LNCaP clone FGC (cell line): ENCODE results near the gene HOXC10.

Experiments
- DNase-seq: peaks from one replicate; pipeline ENCODE4 v3.0.0-alpha.2; 2011; ENCODE audit warnings: low read depth
- H3K4me3 ChIP-seq: 2 replicates; pipeline ENCODE4 v1.5.1; 2011; ENCODE audit warnings: mild to moderate bottlenecking, low read depth, low read length, control low read depth
- TF ChIP-seq, protein P1 (sequence below): IDR thresholded peaks from 2 replicates; pipeline ENCODE4 v1.5.1; 2012; ENCODE audit warnings: mild to moderate bottlenecking; ENCODE audit not compliant: control insufficient read depth, insufficient read depth; ENCODE audit errors: extremely low read depth

The HOXC10 gene

DNA sequence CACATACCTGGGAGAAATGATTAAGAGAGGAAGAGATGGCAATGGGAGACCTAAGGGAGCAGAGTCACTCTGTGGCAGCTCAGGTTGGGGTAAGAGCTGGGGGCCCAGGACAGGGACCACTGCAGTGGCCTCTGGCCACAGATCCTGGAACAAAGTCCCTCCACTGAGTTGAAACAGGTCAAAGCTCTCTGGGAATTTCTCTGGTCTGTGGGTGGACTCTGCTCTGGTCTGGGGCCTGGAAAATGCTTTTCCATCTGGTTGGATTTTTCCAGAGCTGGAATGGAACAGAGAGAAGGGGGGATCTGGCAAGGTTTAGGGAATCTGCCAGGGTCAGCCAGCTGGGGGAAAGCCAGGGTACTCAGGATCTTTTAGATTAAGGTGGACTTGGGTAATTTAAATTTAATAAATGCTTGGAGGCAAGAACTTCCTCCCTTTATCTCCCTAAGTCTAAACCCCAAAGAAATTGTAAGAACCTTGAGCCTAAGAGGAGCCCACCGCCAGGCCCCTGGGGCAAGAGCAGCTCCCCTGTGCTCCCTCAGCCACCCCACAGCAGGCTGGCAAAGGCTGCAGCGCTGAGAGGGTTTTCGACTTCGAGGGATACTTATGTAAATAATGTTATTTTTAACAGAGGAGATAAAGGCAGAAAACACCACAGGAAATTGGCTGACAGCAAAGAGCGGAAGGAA lies 3.7 kb downstream of the HOXC10 start:
- DNase-seq, result no peak
- TF ChIP-seq, protein P1, sequence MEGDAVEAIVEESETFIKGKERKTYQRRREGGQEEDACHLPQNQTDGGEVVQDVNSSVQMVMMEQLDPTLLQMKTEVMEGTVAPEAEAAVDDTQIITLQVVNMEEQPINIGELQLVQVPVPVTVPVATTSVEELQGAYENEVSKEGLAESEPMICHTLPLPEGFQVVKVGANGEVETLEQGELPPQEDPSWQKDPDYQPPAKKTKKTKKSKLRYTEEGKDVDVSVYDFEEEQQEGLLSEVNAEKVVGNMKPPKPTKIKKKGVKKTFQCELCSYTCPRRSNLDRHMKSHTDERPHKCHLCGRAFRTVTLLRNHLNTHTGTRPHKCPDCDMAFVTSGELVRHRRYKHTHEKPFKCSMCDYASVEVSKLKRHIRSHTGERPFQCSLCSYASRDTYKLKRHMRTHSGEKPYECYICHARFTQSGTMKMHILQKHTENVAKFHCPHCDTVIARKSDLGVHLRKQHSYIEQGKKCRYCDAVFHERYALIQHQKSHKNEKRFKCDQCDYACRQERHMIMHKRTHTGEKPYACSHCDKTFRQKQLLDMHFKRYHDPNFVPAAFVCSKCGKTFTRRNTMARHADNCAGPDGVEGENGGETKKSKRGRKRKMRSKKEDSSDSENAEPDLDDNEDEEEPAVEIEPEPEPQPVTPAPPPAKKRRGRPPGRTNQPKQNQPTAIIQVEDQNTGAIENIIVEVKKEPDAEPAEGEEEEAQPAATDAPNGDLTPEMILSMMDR, result no peak
- H3K4me3 ChIP-seq, result peak overlapping the region; percentile 31

DNA sequence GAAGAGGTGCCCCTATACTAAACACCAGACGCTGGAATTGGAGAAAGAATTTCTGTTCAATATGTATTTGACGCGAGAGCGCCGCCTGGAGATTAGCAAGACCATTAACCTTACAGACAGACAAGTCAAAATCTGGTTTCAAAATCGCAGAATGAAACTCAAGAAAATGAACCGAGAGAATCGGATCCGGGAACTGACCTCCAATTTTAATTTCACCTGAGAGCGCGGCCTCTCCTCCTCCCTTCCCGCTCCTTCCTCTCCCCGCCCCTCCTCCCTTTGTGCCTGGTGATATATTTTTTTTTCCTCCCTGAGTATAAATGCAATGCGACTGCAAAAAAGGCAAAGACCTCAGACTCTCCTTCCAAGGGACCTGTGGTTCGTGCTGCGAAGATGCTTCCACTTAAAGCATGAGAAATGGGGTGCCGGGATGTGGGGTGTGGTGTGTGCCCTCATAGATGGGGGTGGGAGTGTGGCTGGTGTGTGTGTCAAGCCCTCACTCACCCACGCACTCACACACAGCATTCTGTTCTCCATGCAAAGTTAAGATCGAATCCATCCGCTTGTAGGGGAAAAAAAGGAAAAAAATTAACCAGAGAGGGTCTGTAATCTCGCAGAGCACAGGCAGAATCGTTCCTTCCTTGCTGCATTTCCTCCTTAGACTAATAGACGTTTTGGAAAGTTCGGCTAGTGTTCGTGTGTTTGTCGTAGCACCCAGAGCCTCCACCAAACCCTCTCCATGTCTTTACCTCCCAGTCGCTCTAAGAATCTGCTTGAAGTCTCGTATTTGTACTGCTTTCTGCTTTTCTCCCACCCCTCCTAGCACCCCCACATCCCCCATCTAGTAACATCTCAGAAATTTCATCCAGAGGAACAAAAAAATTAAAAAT lies 4.5 kb downstream of the HOXC10 start:
- TF ChIP-seq, protein P1, result peak; percentile 68
- H3K4me3 ChIP-seq, result peak overlapping the region; percentile 31
- DNase-seq, result no peak

DNA sequence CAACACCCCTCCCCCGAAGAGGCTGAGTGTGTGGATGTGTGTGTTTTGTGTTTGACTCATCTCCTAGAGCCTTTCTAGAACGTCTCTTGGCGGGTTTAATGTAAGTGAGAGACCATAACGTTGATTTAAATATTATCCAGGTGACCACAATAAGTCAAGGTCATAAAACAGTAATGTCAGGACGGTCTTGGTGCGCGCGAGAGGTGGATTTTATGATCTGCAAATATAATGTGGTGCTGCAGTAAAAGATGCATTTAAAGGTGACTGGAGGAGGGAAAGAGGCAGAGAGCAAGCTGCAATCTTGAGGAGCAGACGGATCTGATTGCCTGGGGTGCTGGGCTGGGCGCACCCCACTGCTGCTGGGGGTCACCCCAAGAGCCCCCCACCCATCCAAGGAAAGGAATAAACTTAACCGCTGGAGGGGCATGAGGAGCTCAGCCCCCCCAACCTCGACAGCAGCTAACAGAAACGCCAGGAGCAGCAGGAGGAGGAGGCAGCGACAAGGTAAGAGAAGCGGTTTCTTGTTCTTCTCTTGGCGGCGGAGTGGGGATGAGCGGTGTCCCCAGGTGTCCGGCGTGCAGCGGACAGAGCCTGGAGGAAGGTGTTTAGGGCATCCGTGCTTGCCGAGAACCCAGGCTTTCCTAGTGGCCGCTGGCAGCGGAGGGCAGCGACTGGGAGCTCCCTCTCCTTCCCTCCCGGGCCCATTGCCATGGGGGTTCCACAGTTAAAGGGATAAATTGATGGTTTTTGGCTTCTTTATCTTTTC lies 5.5 kb downstream of the HOXC10 start:
- DNase-seq, result no peak
- TF ChIP-seq, protein P1, result no peak
- H3K4me3 ChIP-seq, result no peak overlapping the region

DNA sequence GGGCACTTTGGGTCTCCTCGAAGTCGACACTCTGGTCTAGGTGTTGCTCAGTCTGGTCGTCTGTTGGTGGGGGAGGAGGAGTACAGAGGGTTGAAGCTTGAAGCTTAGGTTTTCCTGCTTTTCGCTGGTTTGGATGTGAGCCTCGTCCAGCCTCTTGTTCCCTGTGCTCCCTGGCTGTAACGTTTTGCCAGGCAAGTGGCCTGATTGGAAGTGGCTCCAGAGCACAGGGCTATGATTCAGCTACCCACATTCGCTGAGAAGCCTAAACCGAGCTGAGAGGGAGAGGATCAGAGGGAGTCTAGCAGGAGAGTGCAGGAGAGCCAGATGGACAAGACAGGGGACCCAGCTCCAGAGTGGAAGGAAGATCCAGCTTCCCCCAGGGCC lies 6.1 kb downstream of the HOXC10 start:
- no peak for DNase-seq
- no peak overlapping the region for H3K4me3 ChIP-seq
- TF ChIP-seq, protein P1, result no peak

DNA sequence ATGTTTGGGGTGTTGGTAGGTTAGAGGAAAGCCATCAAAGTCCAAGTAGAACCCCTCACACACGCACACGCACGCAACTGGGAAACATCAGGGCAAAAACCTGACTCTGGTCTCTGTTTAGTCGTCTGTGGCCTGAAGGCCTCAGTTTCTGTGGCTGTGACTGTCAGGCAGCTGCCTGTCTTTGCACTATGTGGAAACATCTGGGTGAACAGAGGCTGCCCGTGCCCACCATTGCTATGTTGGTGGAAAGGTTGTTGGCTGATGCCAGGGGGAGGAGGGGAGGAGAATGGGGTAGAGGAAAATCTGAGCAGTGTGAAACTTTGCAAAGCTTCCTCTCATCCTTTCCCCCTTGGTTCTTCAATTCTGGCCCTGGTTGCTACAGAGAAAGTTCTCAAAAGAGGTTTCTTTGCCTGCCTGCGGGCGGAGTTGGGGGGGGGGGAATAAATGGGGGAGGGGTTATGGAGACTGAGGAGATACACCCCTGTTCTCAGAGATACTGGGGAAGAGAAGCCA lies 7.5 kb downstream of the HOXC10 start:
- DNase-seq, result no peak
- no peak overlapping the region for H3K4me3 ChIP-seq
- TF ChIP-seq, protein P1, result no peak

DNA sequence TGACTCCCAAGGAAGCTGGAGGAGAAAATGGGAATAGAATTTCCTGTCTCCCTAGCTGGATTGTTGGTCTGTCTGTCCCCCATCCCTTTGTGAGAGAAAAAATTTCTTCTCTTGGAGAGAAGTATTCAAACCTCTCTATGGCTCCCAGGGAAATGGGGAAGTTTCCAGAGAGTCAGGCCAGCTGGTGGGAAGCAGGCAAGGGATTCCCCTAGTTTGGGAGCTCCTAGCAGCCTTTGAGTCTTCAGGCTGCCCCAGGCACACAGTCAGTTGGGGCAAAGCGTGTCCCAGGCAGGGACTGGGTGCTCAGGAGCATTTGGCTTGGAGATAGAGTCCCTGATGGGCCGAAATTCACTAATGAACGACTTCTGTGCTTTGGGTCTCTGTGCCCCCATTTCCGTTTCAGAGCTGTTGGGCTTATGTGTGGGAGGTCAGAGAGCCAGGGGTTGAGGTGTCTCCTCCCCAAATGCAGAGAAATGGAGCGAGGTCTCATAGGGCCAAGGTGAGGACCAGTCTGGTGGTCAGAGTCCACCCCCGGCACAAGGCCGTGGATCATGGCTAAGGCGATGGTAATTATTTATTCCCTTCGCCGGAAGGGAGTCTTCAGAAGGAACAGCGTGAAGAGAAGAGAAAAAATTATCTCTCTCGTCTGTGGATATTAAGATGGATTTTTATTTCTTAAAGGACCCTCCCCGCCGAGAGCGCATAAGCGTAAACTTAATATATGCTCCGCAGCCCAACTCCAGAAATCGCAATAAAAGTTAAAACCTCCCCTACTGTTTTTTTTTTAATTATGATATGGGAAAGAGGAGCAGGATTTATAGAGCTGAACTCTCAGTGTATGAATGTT lies 8.4 kb downstream of the HOXC10 start:
- no peak for DNase-seq
- H3K4me3 ChIP-seq, result no peak overlapping the region
- TF ChIP-seq, protein P1, result no peak
